Transverse colon (tissue), 4 donors: ENCODE results near the gene REC114. TPM values are rescaled to one million over a fixed set of nuclear protein-coding genes. Genes with fewer than 3 reads are reported as not detected.

ENCODE experiments used
- DNase-seq: peaks from one replicate; pipeline ENCODE4 v3.0.0-alpha.2; 2019
- H3K27ac ChIP-seq, 4 donors: fragments of 200-600 bp; sonication (generic); 2 replicates each; pipeline ENCODE4 v1.5.1; 2016 to 2018; ENCODE audit warnings: inconsistent platforms in 4 of 4
- H3K27me3 ChIP-seq: fragments of 200-600 bp; sonication (generic); 2 replicates; pipeline ENCODE4 v1.5.1; 2017; ENCODE audit warnings: inconsistent platforms
- H3K36me3 ChIP-seq, 4 donors: fragments of 200-600 bp; sonication (generic); 2 replicates each; pipeline ENCODE4 v1.5.1; 2017 to 2019; ENCODE audit warnings: inconsistent platforms in 4 of 4
- H3K4me1 ChIP-seq, 4 donors: fragments of 200-600 bp; sonication (generic); 2 replicates each; pipeline ENCODE4 v1.5.1; 2017 to 2020; ENCODE audit warnings: inconsistent platforms in 4 of 4
- H3K4me3 ChIP-seq, 4 donors: fragments of 200-600 bp; sonication (generic); 1 replicate in 1 of 4; 2 replicates in 3 of 4; pipeline versions ENCODE4 v1.5.1 to v1.6.1; 2017 to 2019; ENCODE audit warnings: inconsistent platforms in 4 of 4
- H3K9me3 ChIP-seq, 2 donors: fragments of 200-600 bp; sonication (generic); 2 replicates each; pipeline ENCODE4 v1.5.1; 2017 to 2019; ENCODE audit warnings: inconsistent platforms in 2 of 2
- CTCF ChIP-seq, 5 experiments: fragments of 200-600 bp in 3 of 5; fragments of 450-650 bp in 2 of 5; sonication (generic) in 3 of 5; IDR thresholded peaks; 1 replicate in 2 of 5; 2 replicates in 3 of 5; pipeline ENCODE4 v1.5.1; 2016 to 2017; ENCODE audit warnings: antibody characterized with exemption in 5 of 5, inconsistent platforms in 3 of 5, mild to moderate bottlenecking in 2 of 5, moderate library complexity in 1 of 5
- EP300 ChIP-seq: sonication (generic); formaldehyde crosslinking; IDR thresholded peaks from one replicate; pipeline ENCODE4 v1.6.1; 2017; ENCODE audit warnings: antibody characterized with exemption, low read depth
- POLR2A ChIP-seq: fragments of 450-650 bp; IDR thresholded peaks from one replicate; pipeline ENCODE4 v1.6.1; 2016; ENCODE audit warnings: antibody characterized with exemption, mild to moderate bottlenecking, moderate library complexity
- POLR2AphosphoS5 ChIP-seq, 3 donors: sonication (generic); formaldehyde crosslinking; IDR thresholded peaks; one replicate each; pipeline ENCODE4 v1.6.1; 2016; ENCODE audit warnings: antibody characterized with exemption in 3 of 3
- WGBS, 2 donors: methylation state at CpG; one replicate each; pipeline ENCODE4 v1.1.5; 2018; ENCODE audit warnings: low coverage in 1 of 2; 5-methylcytosine and 5-hydroxymethylcytosine counted together
- in situ Hi-C, 4 donors: fragments of 200-750 bp; cut with MboI; loops; one replicate each; pipeline versions ENCODE4 v1.15.0 to v1.15.1; 2017; ENCODE audit warnings: low sequenced_read_pairs in 3 of 4, low pct_ligation_motif_present in 1 of 4, low pct_unique_long_range_greater_than_20kb in 1 of 4
- intact Hi-C: fragments of 100-400 bp; cut with DNase I; formaldehyde crosslinking; loops from one replicate; pipeline ENCODE4 v1.15.1; 2023; ENCODE audit warnings: low total_unique reads
- total RNA-seq, 4 donors: library from RNA; depleted of rRNA; stranded (reverse); fragments of >200 nt; gene quantifications; one replicate each; pipeline ENCODE4 v1.1.0, GENCODE V29; 2016

Gene REC114, protein sequence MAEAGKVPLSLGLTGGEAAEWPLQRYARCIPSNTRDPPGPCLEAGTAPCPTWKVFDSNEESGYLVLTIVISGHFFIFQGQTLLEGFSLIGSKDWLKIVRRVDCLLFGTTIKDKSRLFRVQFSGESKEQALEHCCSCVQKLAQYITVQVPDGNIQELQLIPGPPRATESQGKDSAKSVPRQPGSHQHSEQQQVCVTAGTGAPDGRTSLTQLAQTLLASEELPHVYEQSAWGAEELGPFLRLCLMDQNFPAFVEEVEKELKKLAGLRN
- total RNA-seq: not detected

- TF ChIP-seq CTCF (IDR thresholded peaks at IDR 0.05) (no peak), POLR2A (no peak), EP300 (no peak), POLR2AphosphoS5 (IDR thresholded peaks at IDR 0.05) (no peak)
- no peak within 1 kb of the TSS for H3K27ac ChIP-seq
- H3K4me1 ChIP-seq: peaks cover 0 to 2% (median 0%) of the 10 kb centered on the region in 4 donors
- in situ Hi-C loops (no loop called here), intact Hi-C loops (no loop called here)
- H3K36me3 ChIP-seq: no peaks in the 10 kb centered on the region
- DNase-seq: no peak
- no peak within 1 kb of the TSS for H3K4me3 ChIP-seq
- H3K9me3 ChIP-seq: no peaks in the 10 kb centered on the region
- H3K27me3 ChIP-seq: peaks cover 16% of the 10 kb centered on the region
- 93% methylated on average over 22 of the region's 22 CpGs; no CpG with 5 or more reads in 1 of the 2 donors for WGBS, 2 donors
These were observed at the start of gene REC114 for GRCh38 chr15:73442968-73443367. Gene REC114, plus strand, starts transcription at chr15:73443164. Its CDS starts 22 bp downstream, at chr15:73443186.

DNA sequence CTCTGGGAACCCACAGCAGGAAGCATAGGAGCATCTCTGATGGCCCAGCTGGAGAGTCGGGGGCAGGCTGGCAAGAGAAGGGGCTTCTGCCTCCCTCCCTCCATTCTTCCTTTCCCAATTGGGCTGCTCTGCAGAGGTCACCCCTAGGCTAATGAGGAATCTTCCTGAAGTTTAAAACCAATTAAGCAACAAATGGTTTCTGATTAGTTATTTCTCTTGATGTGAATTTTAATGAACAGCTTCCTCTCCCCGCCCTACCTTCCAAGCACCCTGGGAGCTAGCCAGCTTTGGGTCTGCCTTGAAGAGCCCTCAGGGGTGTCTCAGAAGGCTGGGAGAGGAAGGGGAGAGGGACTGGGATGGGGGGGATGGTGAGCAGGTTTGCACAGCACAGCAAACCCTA, 49.6 kb upstream of the REC114 start:
- in situ Hi-C loops: no loop called here
- Histone ChIP-seq H3K4me1 (no peaks in the 10 kb centered on the region), H3K27ac (no peak overlapping the region), H3K36me3 (no peaks in the 10 kb centered on the region), H3K9me3 (no peaks in the 10 kb centered on the region), H3K27me3 (peaks cover 22% of the 10 kb centered on the region), H3K4me3 (no peak overlapping the region)
- intact Hi-C loops: no loop called here
- no peak for DNase-seq
- no peak for TF ChIP-seq EP300
- TF ChIP-seq CTCF (IDR thresholded peaks at IDR 0.05): no peak
- TF ChIP-seq POLR2A: no peak
- no peak for TF ChIP-seq POLR2AphosphoS5 (IDR thresholded peaks at IDR 0.05)
- WGBS, 2 donors: 60 to 69% methylated on average over 1 to 2 of the region's 2 CpGs

GRCh38 chr15:73394782-73395181, 48.2 kb upstream of the REC114 start:
- no peak overlapping the region for H3K4me3 ChIP-seq
- intact Hi-C loops (no loop called here), in situ Hi-C loops (no loop called here)
- no peaks in the 10 kb centered on the region for H3K36me3 ChIP-seq
- H3K4me1 ChIP-seq: no peaks in the 10 kb centered on the region
- no peaks in the 10 kb centered on the region for H3K9me3 ChIP-seq
- no peak overlapping the region for H3K27ac ChIP-seq
- no peak for DNase-seq
- peaks cover 16% of the 10 kb centered on the region for H3K27me3 ChIP-seq
- TF ChIP-seq POLR2A (no peak), EP300 (no peak), CTCF (IDR thresholded peaks at IDR 0.05) (no peak), POLR2AphosphoS5 (IDR thresholded peaks at IDR 0.05) (no peak)

GRCh38 chr15:73395671-73396070, 47.3 kb upstream of the REC114 start:
- Histone ChIP-seq H3K27ac (no peak overlapping the region), H3K9me3 (no peaks in the 10 kb centered on the region), H3K36me3 (no peaks in the 10 kb centered on the region), H3K4me1 (no peaks in the 10 kb centered on the region), H3K27me3 (peaks cover 16% of the 10 kb centered on the region), H3K4me3 (no peak overlapping the region)
- in situ Hi-C loops: no loop called here
- DNase-seq: no peak
- TF ChIP-seq POLR2AphosphoS5 (IDR thresholded peaks at IDR 0.05) (no peak), POLR2A (no peak), EP300 (no peak), CTCF (IDR thresholded peaks at IDR 0.05) (no peak)
- WGBS, 2 donors: 73 to 76% methylated on average over 2 of the region's 2 CpGs
- intact Hi-C loops: no loop called here
